Gastroesophageal sphincter (tissue), 3 donors: ENCODE results near the gene CSH2.
"Not testable (repeated sequence)": the region's sequence is repeated elsewhere in the genome, so short reads cannot be mapped to it uniquely, and the experiment has no call there.

Experiments used
- CTCF ChIP-seq, 4 experiments: fragments of 200-600 bp in 2 of 4; fragments of 450-650 bp in 2 of 4; sonication (generic) in 1 of 4; IDR thresholded peaks; one replicate each; pipeline ENCODE4 v1.5.1; 2017 to 2019; ENCODE audit warnings: antibody characterized with exemption in 4 of 4, mild to moderate bottlenecking in 2 of 4, moderate library complexity in 2 of 4
- POLR2AphosphoS5 ChIP-seq: sonication (generic); formaldehyde crosslinking; IDR thresholded peaks from one replicate; pipeline ENCODE4 v1.6.1; 2017; ENCODE audit warnings: antibody characterized with exemption

GRCh38 chr17:63843387-63843888, 30.0 kb downstream of the CSH2 start:
- TF ChIP-seq POLR2AphosphoS5: peak; percentile 38
- not testable (repeated sequence) for TF ChIP-seq CTCF (IDR thresholded peaks at IDR 0.05)
